PC-9 (cell line): ENCODE results near the gene NEU4. TPM values are rescaled to one million over a fixed set of nuclear protein-coding genes. Genes with fewer than 3 reads are reported as not detected.

Source experiments
- BruUV-seq: library from RNA; stranded (reverse); fragments of 400-500 nt; replicated peaks from 2 replicates; lab custom pipeline; 2021; lab: Mats Ljungman, UMichigan
- CTCF ChIA-PET: fragments of 300-600 bp; sonication (Branson Sonifier 250); formaldehyde crosslinking; loops from one replicate; lab custom pipeline; 2022; ENCODE audit warnings: antibody characterized with exemption; lab: Charles Lee
- POLR2A ChIA-PET: fragments of 300-600 bp; sonication (Branson Sonifier 250); formaldehyde crosslinking; loops from one replicate; lab custom pipeline; 2022; ENCODE audit warnings: antibody characterized with exemption; ENCODE audit not compliant: unreplicated experiment; lab: Charles Lee
- DNase-seq, 2 experiments: peaks; one replicate each; pipeline versions ENCODE4 v3.0.0 to v3.0.0-alpha.2; 2015 to 2022; ENCODE audit warnings: mixed read lengths in 1 of 2
- H2AFZ ChIP-seq: fragments of 200-600 bp; sonication (generic); 2 replicates; pipeline ENCODE4 v1.8.1; 2017; ENCODE audit warnings: antibody characterized with exemption
- H3F3A ChIP-seq: fragments of 200-600 bp; sonication (generic); 2 replicates; pipeline ENCODE4 v1.8.1; 2017; ENCODE audit warnings: antibody characterized with exemption, mild to moderate bottlenecking, low read depth; ENCODE audit not compliant: insufficient read depth
- H3K27ac ChIP-seq: fragments of 200-600 bp; sonication (generic); 2 replicates; pipeline ENCODE4 v1.6.1; 2016; ENCODE audit warnings: mixed run types
- H3K27me3 ChIP-seq: fragments of 200-600 bp; sonication (generic); 2 replicates; pipeline ENCODE4 v1.6.1; 2016; ENCODE audit warnings: low read depth, mixed run types; ENCODE audit not compliant: insufficient read depth
- H3K36me3 ChIP-seq: fragments of 200-600 bp; sonication (generic); 2 replicates; pipeline ENCODE4 v1.6.1; 2016; ENCODE audit warnings: low read depth, mixed run types
- H3K4me1 ChIP-seq: fragments of 200-600 bp; sonication (generic); replicated peaks from 2 replicates; pipeline ENCODE4 v1.6.1; 2016; ENCODE audit warnings: mixed run types; ENCODE audit not compliant: insufficient read depth
- H3K4me2 ChIP-seq: fragments of 200-600 bp; sonication (generic); 2 replicates; pipeline ENCODE4 v1.6.1; 2017; ENCODE audit warnings: mixed run types
- H3K4me3 ChIP-seq: fragments of 200-600 bp; sonication (generic); 2 replicates; pipeline ENCODE4 v1.6.1; 2016; ENCODE audit warnings: mixed run types
- H3K79me2 ChIP-seq: fragments of 200-600 bp; sonication (generic); 2 replicates; pipeline ENCODE4 v1.6.1; 2017; ENCODE audit warnings: low read depth, mixed run types
- H3K9me2 ChIP-seq: fragments of 200-600 bp; sonication (generic); 2 replicates; pipeline ENCODE4 v1.8.1; 2017; ENCODE audit warnings: mild to moderate bottlenecking; ENCODE audit not compliant: insufficient read depth
- H3K9me3 ChIP-seq: fragments of 200-600 bp; sonication (generic); 2 replicates; pipeline ENCODE4 v1.8.1; 2016; ENCODE audit warnings: low read depth; ENCODE audit not compliant: insufficient read depth
- H4K20me1 ChIP-seq: fragments of 200-600 bp; sonication (generic); 2 replicates; pipeline ENCODE4 v1.8.1; 2017; ENCODE audit not compliant: insufficient read depth
- EZH2 ChIP-seq: fragments of 200-600 bp; sonication (generic); IDR thresholded peaks from 2 replicates; pipeline ENCODE4 v1.8.0; 2017; ENCODE audit warnings: antibody characterized with exemption, low read depth
- intact Hi-C: fragments of 100-400 bp; cut with micrococcal nuclease; formaldehyde crosslinking; loops from one replicate; pipeline ENCODE4 v1.10.0; 2022; ENCODE audit not compliant: unreplicated experiment
- total RNA-seq: library from RNA; stranded (reverse); gene quantifications from 2 replicates; pipeline ENCODE4 v1.2.3, GENCODE V29; 2021
- TF ChIP-seq, protein P1 (sequence below): fragments of 200-600 bp; sonication (generic); conservative IDR thresholded peaks from 2 replicates; pipeline ENCODE4 v1.6.1; 2017; ENCODE audit warnings: mixed run types, antibody characterized with exemption, mild to moderate bottlenecking, moderate library complexity

The NEU4 gene
- total RNA-seq, 1 experiment from 2014 or later: 0.92 TPM

DNA sequence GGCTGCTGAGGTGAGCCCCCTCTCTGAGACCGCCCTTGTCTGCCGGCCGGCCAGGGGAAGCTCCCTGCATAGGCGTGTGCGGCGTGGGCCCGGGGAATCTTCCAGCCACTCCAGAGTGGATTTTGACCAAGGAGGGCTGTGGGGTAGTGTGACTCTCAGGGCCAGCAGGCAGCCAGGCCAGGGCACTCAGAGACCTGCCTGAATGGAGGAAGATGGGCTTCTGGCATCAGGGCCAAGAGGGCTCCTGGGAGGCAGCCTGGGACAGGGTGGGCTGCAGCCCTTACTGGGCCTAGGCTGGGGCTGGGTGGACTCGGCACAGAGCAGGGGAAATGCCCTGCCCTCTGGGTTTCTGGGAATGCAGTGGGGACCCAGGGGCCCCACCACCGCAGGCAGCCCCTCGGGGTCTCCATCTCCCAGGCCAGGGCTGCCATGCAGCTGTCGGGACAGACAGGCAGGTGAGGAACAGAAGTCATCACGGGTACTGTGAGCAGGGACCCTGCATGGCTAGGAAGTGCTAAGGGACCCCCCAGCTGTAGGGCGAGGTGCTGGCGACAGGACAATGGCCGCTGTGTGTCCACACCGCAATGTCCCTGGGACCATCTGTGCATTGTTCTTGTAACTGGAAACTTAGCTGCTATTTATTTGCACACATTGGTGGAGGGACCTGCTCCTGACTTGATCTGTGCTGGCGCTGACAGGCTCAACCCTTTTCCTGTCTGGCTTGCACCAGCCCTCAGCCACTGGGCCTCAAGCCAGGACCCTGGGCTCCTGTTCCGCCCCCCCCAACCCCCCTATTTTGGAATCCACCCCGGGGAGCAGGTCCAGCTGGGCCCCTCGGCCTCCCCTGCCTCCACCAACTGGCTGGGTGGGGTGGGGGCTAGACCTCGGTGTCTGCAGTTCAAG, 45.6 kb downstream of the NEU4 start:
- intact Hi-C loops: no loop called here
- Histone ChIP-seq H2AFZ (no peak overlapping the region), H3K4me1 (no peaks in the 10 kb centered on the region), H3K9me2 (no peaks in the 10 kb centered on the region), H3K4me2 (no peak overlapping the region), H3K36me3 (no peaks in the 10 kb centered on the region), H4K20me1 (no peaks in the 10 kb centered on the region), H3K27me3 (peaks cover 75% of the 10 kb centered on the region), H3K9me3 (no peaks in the 10 kb centered on the region), H3K79me2 (no peaks in the 10 kb centered on the region), H3K27ac (no peak overlapping the region), H3F3A (no peaks in the 10 kb centered on the region), H3K4me3 (no peak overlapping the region)
- ChIA-PET CTCF (interaction anchor here (0.6 kb wide), 1 partner anchor 191 kb away, joined by 6 read pairs; no protein-coding TSS in a partner anchor), POLR2A (no interaction called here)
- no peak for DNase-seq
- no TSS peak for BruUV-seq
- TF ChIP-seq, protein P1, sequence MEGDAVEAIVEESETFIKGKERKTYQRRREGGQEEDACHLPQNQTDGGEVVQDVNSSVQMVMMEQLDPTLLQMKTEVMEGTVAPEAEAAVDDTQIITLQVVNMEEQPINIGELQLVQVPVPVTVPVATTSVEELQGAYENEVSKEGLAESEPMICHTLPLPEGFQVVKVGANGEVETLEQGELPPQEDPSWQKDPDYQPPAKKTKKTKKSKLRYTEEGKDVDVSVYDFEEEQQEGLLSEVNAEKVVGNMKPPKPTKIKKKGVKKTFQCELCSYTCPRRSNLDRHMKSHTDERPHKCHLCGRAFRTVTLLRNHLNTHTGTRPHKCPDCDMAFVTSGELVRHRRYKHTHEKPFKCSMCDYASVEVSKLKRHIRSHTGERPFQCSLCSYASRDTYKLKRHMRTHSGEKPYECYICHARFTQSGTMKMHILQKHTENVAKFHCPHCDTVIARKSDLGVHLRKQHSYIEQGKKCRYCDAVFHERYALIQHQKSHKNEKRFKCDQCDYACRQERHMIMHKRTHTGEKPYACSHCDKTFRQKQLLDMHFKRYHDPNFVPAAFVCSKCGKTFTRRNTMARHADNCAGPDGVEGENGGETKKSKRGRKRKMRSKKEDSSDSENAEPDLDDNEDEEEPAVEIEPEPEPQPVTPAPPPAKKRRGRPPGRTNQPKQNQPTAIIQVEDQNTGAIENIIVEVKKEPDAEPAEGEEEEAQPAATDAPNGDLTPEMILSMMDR: no peak
- no peak for TF ChIP-seq EZH2

GRCh38 chr2:241855245-241855887, 46.4 kb downstream of the NEU4 start:
- Histone ChIP-seq H3K79me2 (no peaks in the 10 kb centered on the region), H2AFZ (no peak overlapping the region), H4K20me1 (no peaks in the 10 kb centered on the region), H3K4me3 (no peak overlapping the region), H3K4me2 (no peak overlapping the region), H3K9me2 (no peaks in the 10 kb centered on the region), H3K27me3 (peaks cover 75% of the 10 kb centered on the region), H3K36me3 (no peaks in the 10 kb centered on the region), H3F3A (no peaks in the 10 kb centered on the region), H3K9me3 (no peaks in the 10 kb centered on the region), H3K27ac (no peak overlapping the region), H3K4me1 (no peaks in the 10 kb centered on the region)
- POLR2A ChIA-PET: no interaction called here
- DNase-seq: no peak
- intact Hi-C loops: no loop called here
- TF ChIP-seq, protein P1: no peak
- no peak for TF ChIP-seq EZH2
- no TSS peak for BruUV-seq
- CTCF ChIA-PET: no interaction called here

GRCh38 chr2:241855888-241856422, 47.0 kb downstream of the NEU4 start:
- no peaks in the 10 kb centered on the region for H3K9me3 ChIP-seq
- H3K79me2 ChIP-seq: no peaks in the 10 kb centered on the region
- peaks cover 74% of the 10 kb centered on the region for H3K27me3 ChIP-seq
- H3K4me2 ChIP-seq: no peak overlapping the region
- no peak for DNase-seq
- CTCF ChIA-PET: interaction anchor here (0.6 to 0.7 kb wide), 2 partner anchors 13 to 942 kb away, joined by 3 to 5 read pairs; no protein-coding TSS in a partner anchor
- H3F3A ChIP-seq: no peaks in the 10 kb centered on the region
- no peaks in the 10 kb centered on the region for H4K20me1 ChIP-seq
- no TSS peak for BruUV-seq
- H3K27ac ChIP-seq: no peak overlapping the region
- H3K36me3 ChIP-seq: no peaks in the 10 kb centered on the region
- no peak for TF ChIP-seq EZH2
- TF ChIP-seq, protein P1: no peak
- H3K4me3 ChIP-seq: no peak overlapping the region
- intact Hi-C loops: no loop called here
- no peaks in the 10 kb centered on the region for H3K4me1 ChIP-seq
- POLR2A ChIA-PET: no interaction called here
- H3K9me2 ChIP-seq: no peaks in the 10 kb centered on the region
- H2AFZ ChIP-seq: no peak overlapping the region
